ENCODE measurements around the gene CSMD2.

CSMD2 gene

GRCh38 chr1:33541966-33542365 lies 623.1 kb downstream of the CSMD2 start:
- TF ChIP-seq TOX (CRISPR knock-in tag; IDR thresholded peaks at IDR 0.05; ENCODE audit: borderline replicate concordance): no peak
- TF ChIP-seq CSDC2 (CRISPR knock-in tag; IDR thresholded peaks at IDR 0.05): no peak
- TF ChIP-seq POU6F1 (CRISPR knock-in tag; IDR thresholded peaks at IDR 0.05; ENCODE audit: borderline replicate concordance, low read depth): no peak
- no peak for TF ChIP-seq SNAI2 (CRISPR knock-in tag; IDR thresholded peaks at IDR 0.05)
- no peak for TF ChIP-seq ZFP30 (CRISPR knock-in tag; IDR thresholded peaks at IDR 0.05)
- TF ChIP-seq OSR1 (CRISPR knock-in tag; IDR thresholded peaks at IDR 0.05): no peak
- TF ChIP-seq GLIS3 (CRISPR knock-in tag; IDR thresholded peaks at IDR 0.05): no peak
- no peak for TF ChIP-seq ISL1 (CRISPR knock-in tag; IDR thresholded peaks at IDR 0.05)
- TF ChIP-seq ZFP3 (CRISPR knock-in tag; IDR thresholded peaks at IDR 0.05): no peak
- TF ChIP-seq CREB5 (CRISPR knock-in tag; IDR thresholded peaks at IDR 0.05; ENCODE audit: low read depth): no peak
- TF ChIP-seq ZNF565 (CRISPR knock-in tag; conservative IDR thresholded peaks at IDR 0.05; ENCODE audit: low read depth): no peak
- no peak for TF ChIP-seq TCF4 (CRISPR knock-in tag; IDR thresholded peaks at IDR 0.05; ENCODE audit: borderline replicate concordance)
- TF ChIP-seq PPARA (CRISPR knock-in tag; IDR thresholded peaks at IDR 0.05; ENCODE audit: borderline replicate concordance): no peak
- TF ChIP-seq CSRNP3 (CRISPR knock-in tag; IDR thresholded peaks at IDR 0.05): no peak
- TF ChIP-seq ESRRG (CRISPR knock-in tag; IDR thresholded peaks at IDR 0.05): no peak
- TF ChIP-seq ZC3H10 (CRISPR knock-in tag; IDR thresholded peaks at IDR 0.05): no peak
- ATAC-seq: no peak

- ATAC-seq: no peak
- no peak for TF ChIP-seq OSR1 (CRISPR knock-in tag; IDR thresholded peaks at IDR 0.05)
- no peak for TF ChIP-seq SNAI2 (CRISPR knock-in tag; IDR thresholded peaks at IDR 0.05)
- no peak for TF ChIP-seq ZFP3 (CRISPR knock-in tag; IDR thresholded peaks at IDR 0.05)
- no peak for TF ChIP-seq RARB (CRISPR knock-in tag; IDR thresholded peaks at IDR 0.05)
Observed at GRCh38 chr1:33537885-33538284, 627.1 kb downstream of the CSMD2 start.

- TF ChIP-seq ZNF70 (CRISPR knock-in tag; IDR thresholded peaks at IDR 0.05): no peak
- TF ChIP-seq RARB (CRISPR knock-in tag; IDR thresholded peaks at IDR 0.05): no peak
- TF ChIP-seq PPARA (CRISPR knock-in tag; IDR thresholded peaks at IDR 0.05; ENCODE audit: borderline replicate concordance): no peak
- no peak for TF ChIP-seq ZC3H10 (CRISPR knock-in tag; IDR thresholded peaks at IDR 0.05)
- no peak for TF ChIP-seq POU6F1 (CRISPR knock-in tag; IDR thresholded peaks at IDR 0.05; ENCODE audit: borderline replicate concordance, low read depth)
- no peak for TF ChIP-seq ZFP3 (CRISPR knock-in tag; IDR thresholded peaks at IDR 0.05)
- TF ChIP-seq TOX (CRISPR knock-in tag; IDR thresholded peaks at IDR 0.05; ENCODE audit: borderline replicate concordance): no peak
- TF ChIP-seq BACH2 (CRISPR knock-in tag; IDR thresholded peaks at IDR 0.05; ENCODE audit: borderline replicate concordance): no peak
- TF ChIP-seq ARNTL (CRISPR knock-in tag; IDR thresholded peaks at IDR 0.05; ENCODE audit: borderline replicate concordance, low read depth): no peak
- TF ChIP-seq CSRNP3 (CRISPR knock-in tag; IDR thresholded peaks at IDR 0.05): no peak
- TF ChIP-seq ZNF565 (CRISPR knock-in tag; conservative IDR thresholded peaks at IDR 0.05; ENCODE audit: low read depth): no peak
- TF ChIP-seq CREB5 (CRISPR knock-in tag; IDR thresholded peaks at IDR 0.05; ENCODE audit: low read depth): no peak
- TF ChIP-seq OSR1 (CRISPR knock-in tag; IDR thresholded peaks at IDR 0.05): no peak
- no peak for TF ChIP-seq TCF4 (CRISPR knock-in tag; IDR thresholded peaks at IDR 0.05; ENCODE audit: borderline replicate concordance)
- no peak for TF ChIP-seq CSDC2 (CRISPR knock-in tag; IDR thresholded peaks at IDR 0.05)
- no peak for TF ChIP-seq GLIS3 (CRISPR knock-in tag; IDR thresholded peaks at IDR 0.05)
- no peak for TF ChIP-seq ISL1 (CRISPR knock-in tag; IDR thresholded peaks at IDR 0.05)
- TF ChIP-seq ZNF8 (CRISPR knock-in tag; IDR thresholded peaks at IDR 0.05): no peak
- no peak for TF ChIP-seq TSHZ2 (CRISPR knock-in tag; IDR thresholded peaks at IDR 0.05)
- no peak for TF ChIP-seq SNAI2 (CRISPR knock-in tag; IDR thresholded peaks at IDR 0.05)
- ATAC-seq: no peak
Observed at GRCh38 chr1:33535334-33535733, 629.7 kb downstream of the CSMD2 start.

All from SK-N-SH treated with all-trans-retinoic acid at 6 μM for 48 hours (cell line).